ENCODE results near the gene TENM3.

DNA sequence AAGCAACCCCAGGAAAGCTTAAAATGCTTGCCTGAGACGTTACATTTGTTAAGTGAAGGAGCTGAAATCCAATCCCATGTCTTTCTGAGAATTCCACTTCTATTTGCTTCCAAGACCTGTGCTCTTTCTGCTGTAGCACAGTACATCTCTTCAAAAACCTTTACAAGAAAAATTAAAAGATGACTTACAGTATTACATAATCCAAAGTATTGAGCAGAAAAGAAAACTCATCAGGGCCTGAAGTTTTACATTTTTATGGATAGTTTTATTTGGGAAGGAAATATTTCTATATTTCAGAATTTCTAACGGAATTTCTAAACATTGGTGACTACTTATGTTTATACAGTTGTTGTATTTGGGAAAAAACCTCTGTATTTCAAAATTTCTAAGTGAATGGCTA, 276.3 kb downstream of the TENM3 start:
- TF ChIP-seq, protein P1, sequence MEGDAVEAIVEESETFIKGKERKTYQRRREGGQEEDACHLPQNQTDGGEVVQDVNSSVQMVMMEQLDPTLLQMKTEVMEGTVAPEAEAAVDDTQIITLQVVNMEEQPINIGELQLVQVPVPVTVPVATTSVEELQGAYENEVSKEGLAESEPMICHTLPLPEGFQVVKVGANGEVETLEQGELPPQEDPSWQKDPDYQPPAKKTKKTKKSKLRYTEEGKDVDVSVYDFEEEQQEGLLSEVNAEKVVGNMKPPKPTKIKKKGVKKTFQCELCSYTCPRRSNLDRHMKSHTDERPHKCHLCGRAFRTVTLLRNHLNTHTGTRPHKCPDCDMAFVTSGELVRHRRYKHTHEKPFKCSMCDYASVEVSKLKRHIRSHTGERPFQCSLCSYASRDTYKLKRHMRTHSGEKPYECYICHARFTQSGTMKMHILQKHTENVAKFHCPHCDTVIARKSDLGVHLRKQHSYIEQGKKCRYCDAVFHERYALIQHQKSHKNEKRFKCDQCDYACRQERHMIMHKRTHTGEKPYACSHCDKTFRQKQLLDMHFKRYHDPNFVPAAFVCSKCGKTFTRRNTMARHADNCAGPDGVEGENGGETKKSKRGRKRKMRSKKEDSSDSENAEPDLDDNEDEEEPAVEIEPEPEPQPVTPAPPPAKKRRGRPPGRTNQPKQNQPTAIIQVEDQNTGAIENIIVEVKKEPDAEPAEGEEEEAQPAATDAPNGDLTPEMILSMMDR (IDR thresholded peaks at IDR 0.05; ENCODE audit: poor library complexity) = no peak
- no peak for TF ChIP-seq EZH2 (IDR thresholded peaks at IDR 0.05; ENCODE audit: borderline replicate concordance)
- TF ChIP-seq EZH2phosphoT487 (IDR thresholded peaks at IDR 0.05; ENCODE audit: low read depth, severe bottlenecking, unreplicated experiment) = no peak

Measured in hepatocyte (in vitro differentiated cells).